Neural cell (in vitro differentiated cells): Measurements from ENCODE around the gene PPL. TPM values are rescaled to one million over a fixed set of nuclear protein-coding genes. Genes with fewer than 3 reads are reported as not detected.

Experiments used
- H2AFZ ChIP-seq: fragments of 200-600, 300-800 bp; sonication (generic), shearing (Covaris generic); 2 replicates; pipeline ENCODE4 v1.6.0; 2014; ENCODE audit warnings: low read depth, mild to moderate bottlenecking, antibody characterized with exemption, low read length, moderate library complexity
- H3F3A ChIP-seq: fragments of 200-600 bp; shearing (Covaris generic); 2 replicates; pipeline ENCODE4 v1.6.1; 2016; ENCODE audit warnings: mild to moderate bottlenecking, moderate library complexity, mixed read lengths, antibody characterized with exemption, low read length; ENCODE audit not compliant: insufficient read depth, poor library complexity, severe bottlenecking
- H3K27ac ChIP-seq: fragments of 200-600, 300-800 bp; sonication (generic), shearing (Covaris generic); 2 replicates; pipeline ENCODE4 v1.5.1; 2014; ENCODE audit warnings: mild to moderate bottlenecking, low read length, moderate library complexity
- H3K27me3 ChIP-seq: fragments of 300-800, 200-600 bp; sonication (generic), shearing (Covaris generic); 2 replicates; pipeline ENCODE4 v1.6.0; 2014; ENCODE audit warnings: mild to moderate bottlenecking, low read depth, low read length, moderate library complexity; ENCODE audit not compliant: insufficient read depth
- H3K36me3 ChIP-seq: fragments of 300-800, 200-600 bp; sonication (generic), shearing (Covaris generic); 2 replicates; pipeline ENCODE4 v1.5.1; 2014; ENCODE audit warnings: mild to moderate bottlenecking, antibody characterized with exemption, low read length, moderate library complexity; ENCODE audit not compliant: insufficient read depth
- H3K4me2 ChIP-seq: fragments of 300-800, 200-600 bp; sonication (generic), shearing (Covaris generic); 2 replicates; pipeline ENCODE4 v1.6.0; 2014; ENCODE audit warnings: mild to moderate bottlenecking, low read length
- H3K4me3 ChIP-seq: fragments of 300-800, 200-600 bp; sonication (generic), shearing (Covaris generic); 2 replicates; pipeline ENCODE4 v1.5.1; 2014; ENCODE audit warnings: mild to moderate bottlenecking, low read length, moderate library complexity
- H3K79me2 ChIP-seq: fragments of 200-600 bp; shearing (Covaris generic); replicated peaks from 2 replicates; pipeline ENCODE4 v1.6.0; 2014; ENCODE audit warnings: mild to moderate bottlenecking, low read length, moderate library complexity; ENCODE audit not compliant: insufficient read depth
- H3K9ac ChIP-seq: fragments of 300-800, 200-600 bp; sonication (generic), shearing (Covaris generic); 2 replicates; pipeline ENCODE4 v1.6.1; 2016; ENCODE audit warnings: mild to moderate bottlenecking, low read length, mixed read lengths
- H3K9me2 ChIP-seq: fragments of 200-600 bp; shearing (Covaris generic); 2 replicates; pipeline ENCODE4 v1.6.1; 2016; ENCODE audit warnings: mild to moderate bottlenecking, low read length, mixed read lengths; ENCODE audit not compliant: insufficient read depth
- H3K9me3 ChIP-seq: fragments of 200-600, 300-800 bp; sonication (generic), shearing (Covaris generic); 2 replicates; pipeline ENCODE4 v1.6.1; 2016; ENCODE audit warnings: mild to moderate bottlenecking, mixed run types, low read length, moderate library complexity, mixed read lengths
- H4K20me1 ChIP-seq: fragments of 200-600 bp; shearing (Covaris generic); 2 replicates; pipeline ENCODE4 v1.6.1; 2016; ENCODE audit warnings: mild to moderate bottlenecking, mixed run types; ENCODE audit not compliant: insufficient read depth
- CTCF ChIP-seq: fragments of 450-650 bp; IDR thresholded peaks from 2 replicates; pipeline ENCODE4 v1.5.1; 2014; ENCODE audit warnings: antibody characterized with exemption, mild to moderate bottlenecking, moderate library complexity; ENCODE audit not compliant: poor library complexity, severe bottlenecking
- EP300 ChIP-seq: fragments of 450-650 bp; conservative IDR thresholded peaks from 2 replicates; pipeline ENCODE4 v1.6.1; 2014; ENCODE audit warnings: antibody characterized with exemption, mild to moderate bottlenecking, moderate library complexity; ENCODE audit not compliant: poor library complexity, severe bottlenecking
- EZH2 ChIP-seq: fragments of 200-600, 300-800 bp; shearing (Covaris generic), sonication (generic); IDR thresholded peaks from 2 replicates; pipeline ENCODE4 v1.6.1; 2014; ENCODE audit warnings: antibody characterized with exemption, low read length, borderline replicate concordance, mild to moderate bottlenecking; ENCODE audit not compliant: insufficient read depth, poor library complexity, severe bottlenecking
- MXI1 ChIP-seq: fragments of 450-650 bp; conservative IDR thresholded peaks from 2 replicates; pipeline ENCODE4 v1.6.1; 2014; ENCODE audit warnings: antibody characterized with exemption, mild to moderate bottlenecking; ENCODE audit not compliant: poor library complexity, severe bottlenecking
- POLR2AphosphoS5 ChIP-seq: IDR thresholded peaks from 2 replicates; pipeline ENCODE4 v1.6.1; 2012
- RAD21 ChIP-seq: fragments of 450-650 bp; conservative IDR thresholded peaks from 2 replicates; pipeline ENCODE4 v1.6.1; 2014; ENCODE audit warnings: antibody characterized with exemption, mild to moderate bottlenecking, moderate library complexity
- REST ChIP-seq: IDR thresholded peaks from 2 replicates; pipeline ENCODE4 v1.6.1; 2012; ENCODE audit warnings: borderline replicate concordance
- SMC3 ChIP-seq: fragments of 450-650 bp; conservative IDR thresholded peaks from 2 replicates; pipeline ENCODE4 v1.6.1; 2014; ENCODE audit warnings: antibody characterized with exemption, mild to moderate bottlenecking, moderate library complexity; ENCODE audit not compliant: poor library complexity
- TAF1 ChIP-seq: IDR thresholded peaks from 2 replicates; pipeline ENCODE4 v1.6.1; 2012; ENCODE audit warnings: low read depth
- polyA plus RNA-seq: library from polyadenylated mRNA; depleted of rRNA; stranded (reverse); fragments of >200 nt; gene quantifications from 2 replicates; pipeline ENCODE4 v1.2.3, GENCODE V29; 2014

PPL gene
- polyA plus RNA-seq, 1 donor from 2014 or later = 0.81 TPM

GRCh38 chr16:4957720-4958509, 21.0 kb upstream of the PPL start, which contains the start of gene SEC14L5:
SEC14L5 (plus strand) TSS chr16:4958330; CDS start chr16:4959324, 994 bp downstream.
- TF ChIP-seq POLR2AphosphoS5 = no peak
- peak; percentile 15 for TF ChIP-seq MXI1
- Histone ChIP-seq H3K79me2 (no peaks in the 10 kb centered on the region), H3K27ac (no peak within 1 kb of the TSS), H2AFZ (peak within 1 kb of the TSS; percentile 32), H3K9me2 (no peaks in the 10 kb centered on the region), H3K27me3 (peaks cover 17% of the 10 kb centered on the region), H4K20me1 (no peaks in the 10 kb centered on the region), H3F3A (no peaks in the 10 kb centered on the region), H3K9ac (peak within 1 kb of the TSS; percentile 42), H3K9me3 (no peaks in the 10 kb centered on the region), H3K4me2 (peak within 1 kb of the TSS; percentile 51), H3K4me3 (peak within 1 kb of the TSS; percentile 70), H3K36me3 (no peaks in the 10 kb centered on the region)

GRCh38 chr16:4957420-4957719, 20.4 kb upstream of the PPL start:
- TF ChIP-seq REST = no peak
- TF ChIP-seq SMC3 = no peak
- no peak for TF ChIP-seq CTCF
- TF ChIP-seq MXI1 = no peak
- no peak for TF ChIP-seq EZH2
- TF ChIP-seq RAD21 = no peak
- no peak for TF ChIP-seq TAF1
- TF ChIP-seq POLR2AphosphoS5 = no peak
- TF ChIP-seq EP300 = no peak
- H3K79me2 ChIP-seq = no peaks in the 10 kb centered on the region
- peak overlapping the region; percentile 0 for H3K9ac ChIP-seq
- H3K4me2 ChIP-seq = no peak overlapping the region
- no peaks in the 10 kb centered on the region for H3K9me2 ChIP-seq
- H3K9me3 ChIP-seq = no peaks in the 10 kb centered on the region
- no peak overlapping the region for H3K27ac ChIP-seq
- H3K4me3 ChIP-seq = peak overlapping the region; percentile 70
- no peaks in the 10 kb centered on the region for H3F3A ChIP-seq
- no peaks in the 10 kb centered on the region for H4K20me1 ChIP-seq
- H3K36me3 ChIP-seq = no peaks in the 10 kb centered on the region
- H3K27me3 ChIP-seq = peaks cover 17% of the 10 kb centered on the region
- H2AFZ ChIP-seq = peak overlapping the region; percentile 4
